ENCODE measurements around the gene ITPR3. TPM values are rescaled to one million over a fixed set of nuclear protein-coding genes. Genes with fewer than 3 reads are reported as not detected.

ITPR3 gene
- total and polyA plus RNA-seq, 2 of the 13 experiments (the other 11 are each of a cell fraction or from before 2014, with no cell fraction given), result 3.8 to 21.4 TPM

GRCh38 chr6:33621711-33622388, 728 bp downstream of the ITPR3 start (continued):
- TF ChIP-seq FUBP1 (CRISPR knock-in tag; IDR thresholded peaks at IDR 0.05; ENCODE audit: borderline replicate concordance) (no peak), TRIM24 (CRISPR knock-in tag; IDR thresholded peaks at IDR 0.05) (no peak), MBD4 (IDR thresholded peaks at IDR 0.05; ENCODE audit: borderline replicate concordance, low read length) (no peak), ZNF770 (CRISPR knock-in tag; IDR thresholded peaks at IDR 0.05) (peak; percentile 90), ZGPAT (CRISPR knock-in tag; IDR thresholded peaks at IDR 0.05) (peak; percentile 26; the same call in 1 of the 2 replicates), TBL1XR1 (IDR thresholded peaks at IDR 0.05; ENCODE audit: borderline replicate concordance, low read length, partially characterized antibody) (no peak), ZNF281 (CRISPR knock-in tag; IDR thresholded peaks at IDR 0.05; ENCODE audit: borderline replicate concordance) (no peak), REST (IDR thresholded peaks at IDR 0.05; ENCODE audit: borderline replicate concordance in 1 of 2, low read depth in 1 of 2, low read length in 2 of 2) (no peak), IRX3 (CRISPR knock-in tag; IDR thresholded peaks at IDR 0.05; ENCODE audit: borderline replicate concordance, low read depth) (no peak), ZBTB10 (CRISPR knock-in tag; IDR thresholded peaks at IDR 0.05; ENCODE audit: borderline replicate concordance) (no peak), SMAD3 (CRISPR knock-in tag; IDR thresholded peaks at IDR 0.05) (no peak)

Data from HepG2 (cell line).